Right cardiac atrium (tissue), 5 donors: Measurements from ENCODE around the gene PITPNM3. TPM values are rescaled to one million over a fixed set of nuclear protein-coding genes. Genes with fewer than 3 reads are reported as not detected.

Experiments used
- ATAC-seq, 2 donors: fragments of 200-7000 bp; cut with Tn5 transposase; one replicate each; pipeline versions ENCODE4 v1.8.0 to v1.9.1; 2020; ENCODE audit warnings: moderate library complexity in 2 of 2, mild to moderate bottlenecking in 1 of 2
- DNase-seq, 3 donors: peaks; one replicate each; pipeline ENCODE4 v3.0.0-alpha.2; 2020
- H3K27ac ChIP-seq: one replicate; pipeline ENCODE4 v1.5.1; 2013; ENCODE audit warnings: mild to moderate bottlenecking, low read length, control low read depth, moderate library complexity
- H3K27me3 ChIP-seq: one replicate; pipeline ENCODE4 v1.6.1; 2013; ENCODE audit not compliant: control insufficient read depth, insufficient read depth
- H3K4me1 ChIP-seq: one replicate; pipeline ENCODE4 v1.6.1; 2013; ENCODE audit warnings: low read length; ENCODE audit not compliant: control insufficient read depth, insufficient read depth
- H3K4me3 ChIP-seq: one replicate; pipeline ENCODE4 v1.5.1; 2013; ENCODE audit warnings: low read length, control low read depth
- H3K9me3 ChIP-seq: one replicate; pipeline ENCODE4 v1.6.1; 2013; ENCODE audit warnings: low read length; ENCODE audit not compliant: control insufficient read depth
- WGBS: extraction: QIAGEN DNeasy Blood & Tissue Kit; methylation state at CpG from one replicate; pipeline ENCODE4 v1.1.7; 2013; 5-methylcytosine and 5-hydroxymethylcytosine counted together
- intact Hi-C, 4 donors: fragments of 100-400 bp; cut with DNase I; formaldehyde crosslinking; loops; one replicate each; pipeline versions ENCODE4 v1.11.0 to v1.14.0; 2022 to 2023
- polyA plus RNA-seq: library from polyadenylated mRNA; stranded (reverse); fragments of 200-250 nt; gene quantifications from one replicate; pipeline ENCODE4 v1.2.3, GENCODE V29; 2013
- total RNA-seq, 4 donors: library from RNA; stranded (reverse); fragmentation: NEBNext Ultra II Directional; extraction: Animal tissue kit (Norgen Biotek cat#: 25700); gene quantifications; one replicate each; pipeline ENCODE4 v1.2.1, GENCODE V29; 2021
- donor health status: healthy with polysubstance abuse.
- donor health status: DM: no; HTN: yes; CAD: no.
- donor health status: DM: no; HTN: no; CAD: no.
- donor health status: DM: no; HTN: yes; CAD: no; lungs with severe emphysema.
- donor health status: DM: yes; HTN: yes; CAD: no.

The PITPNM3 gene
- total and polyA plus RNA-seq, 5 donors: 0.95 to 3.4 (median 2.4) TPM

- DNase-seq: no peak
- Histone ChIP-seq H3K27ac (no peak overlapping the region), H3K4me1 (no peaks in the 10 kb centered on the region), H3K27me3 (no peaks in the 10 kb centered on the region), H3K4me3 (no peak overlapping the region), H3K9me3 (no peaks in the 10 kb centered on the region)
- 54% methylated on average over 3 of the region's 3 CpGs for WGBS
- no peak for ATAC-seq
- intact Hi-C loops: no loop called here
These were observed 16.5 kb downstream of the PITPNM3 start for GRCh38 chr17:6539871-6540270.

GRCh38 chr17:6536566-6537065, 19.7 kb downstream of the PITPNM3 start:
- ATAC-seq (no peak), DNase-seq (no peak)
- Histone ChIP-seq H3K4me3 (no peak overlapping the region), H3K9me3 (no peaks in the 10 kb centered on the region), H3K27me3 (no peaks in the 10 kb centered on the region), H3K4me1 (no peaks in the 10 kb centered on the region), H3K27ac (no peak overlapping the region)
- WGBS: 87% methylated on average over 10 of the region's 10 CpGs
- intact Hi-C loops: no loop called here

- intact Hi-C loops: no loop called here
- Histone ChIP-seq H3K4me1 (no peaks in the 10 kb centered on the region), H3K27me3 (no peaks in the 10 kb centered on the region), H3K27ac (no peak overlapping the region), H3K4me3 (no peak overlapping the region), H3K9me3 (no peaks in the 10 kb centered on the region)
- no peak for DNase-seq
- WGBS: 71% methylated on average over 10 of the region's 10 CpGs
- no peak for ATAC-seq
These were observed 20.3 kb downstream of the PITPNM3 start for GRCh38 chr17:6536053-6536452.

- 65% methylated on average over 3 of the region's 3 CpGs for WGBS
- Histone ChIP-seq H3K9me3 (no peaks in the 10 kb centered on the region), H3K4me1 (no peaks in the 10 kb centered on the region), H3K4me3 (no peak overlapping the region), H3K27me3 (no peaks in the 10 kb centered on the region), H3K27ac (no peak overlapping the region)
- no peak for DNase-seq
- ATAC-seq: peak; percentile 47 to 48
- intact Hi-C loops: loop anchor here in 1 of 4 donors (2.0 kb wide), 1 partner anchor 68 kb away; no protein-coding TSS in a partner anchor
These were observed 21.4 kb downstream of the PITPNM3 start for GRCh38 chr17:6534846-6535514.

- 49% methylated on average over 5 of the region's 5 CpGs for WGBS
- no peak overlapping the region for H3K27ac ChIP-seq
- no peak for ATAC-seq
These were observed 23.9 kb downstream of the PITPNM3 start for GRCh38 chr17:6532441-6532885.

GRCh38 chr17:6531575-6531974, 24.8 kb downstream of the PITPNM3 start:
- 81% methylated on average over 7 of the region's 7 CpGs for WGBS
- no peaks in the 10 kb centered on the region for H3K4me1 ChIP-seq
- H3K9me3 ChIP-seq: no peaks in the 10 kb centered on the region
- intact Hi-C loops: no loop called here
- H3K27me3 ChIP-seq: no peaks in the 10 kb centered on the region
- H3K27ac ChIP-seq: no peak overlapping the region
- no peak for DNase-seq
- H3K4me3 ChIP-seq: no peak overlapping the region
- no peak for ATAC-seq

More at GRCh38 chr17:6532441-6532885, 23.9 kb downstream of the PITPNM3 start:
- H3K4me1 ChIP-seq: no peaks in the 10 kb centered on the region
- no peaks in the 10 kb centered on the region for H3K9me3 ChIP-seq
- intact Hi-C loops: no loop called here
- H3K27me3 ChIP-seq: no peaks in the 10 kb centered on the region
- no peak overlapping the region for H3K4me3 ChIP-seq
- no peak for DNase-seq

- no peaks in the 10 kb centered on the region for H3K4me1 ChIP-seq
- intact Hi-C loops: no loop called here
- no peak for ATAC-seq
- H3K27me3 ChIP-seq: no peaks in the 10 kb centered on the region
- no peak overlapping the region for H3K4me3 ChIP-seq
- H3K9me3 ChIP-seq: no peaks in the 10 kb centered on the region
- no peak overlapping the region for H3K27ac ChIP-seq
- DNase-seq: no peak
- 85% methylated on average over 5 of the region's 5 CpGs for WGBS
These were observed 25.9 kb downstream of the PITPNM3 start for GRCh38 chr17:6530324-6530920.

GRCh38 chr17:6528557-6528956, 27.8 kb downstream of the PITPNM3 start:
- no peaks in the 10 kb centered on the region for H3K4me1 ChIP-seq
- intact Hi-C loops: no loop called here
- ATAC-seq (no peak), DNase-seq (no peak)
- WGBS: 46% methylated on average over 3 of the region's 3 CpGs
- H3K9me3 ChIP-seq: no peaks in the 10 kb centered on the region
- no peaks in the 10 kb centered on the region for H3K27me3 ChIP-seq
- H3K4me3 ChIP-seq: no peak overlapping the region
- H3K27ac ChIP-seq: no peak overlapping the region

GRCh38 chr17:6526362-6527152, 29.8 kb downstream of the PITPNM3 start:
- Histone ChIP-seq H3K4me1 (no peaks in the 10 kb centered on the region), H3K27ac (no peak overlapping the region), H3K4me3 (no peak overlapping the region), H3K9me3 (no peaks in the 10 kb centered on the region), H3K27me3 (no peaks in the 10 kb centered on the region)
- no peak for ATAC-seq
- no peak for DNase-seq
- WGBS: 83% methylated on average over 6 of the region's 6 CpGs
- intact Hi-C loops: no loop called here

GRCh38 chr17:6525731-6526130, 30.6 kb downstream of the PITPNM3 start:
- intact Hi-C loops: no loop called here
- H3K27ac ChIP-seq: no peak overlapping the region
- no peaks in the 10 kb centered on the region for H3K4me1 ChIP-seq
- ATAC-seq (no peak), DNase-seq (no peak)
- no peaks in the 10 kb centered on the region for H3K27me3 ChIP-seq
- WGBS: 85% methylated on average over 2 of the region's 2 CpGs
- H3K9me3 ChIP-seq: no peaks in the 10 kb centered on the region
- no peak overlapping the region for H3K4me3 ChIP-seq

GRCh38 chr17:6525141-6525540, 31.2 kb downstream of the PITPNM3 start:
- Histone ChIP-seq H3K9me3 (no peaks in the 10 kb centered on the region), H3K27me3 (no peaks in the 10 kb centered on the region), H3K4me3 (no peak overlapping the region), H3K27ac (no peak overlapping the region), H3K4me1 (no peaks in the 10 kb centered on the region)
- DNase-seq: no peak
- WGBS: 81% methylated on average over 4 of the region's 4 CpGs
- intact Hi-C loops: no loop called here
- ATAC-seq: no peak
